BLaER1 (cell line): Measurements from ENCODE around the gene SLC16A8.
"Not testable (repeated sequence)": the region's sequence is repeated elsewhere in the genome, so short reads cannot be mapped to it uniquely, and the experiment has no call there.

Experiments
- H3K27ac ChIP-seq: shearing (Covaris generic); formaldehyde crosslinking; 2 replicates; pipeline ENCODE4 v1.8.1; 2022
- H3K27me3 ChIP-seq: shearing (Covaris generic); formaldehyde crosslinking; 2 replicates; pipeline ENCODE4 v1.8.1; 2022
- H3K36me3 ChIP-seq: shearing (Covaris generic); formaldehyde crosslinking; 2 replicates; pipeline ENCODE4 v1.8.1; 2022
- H3K4me1 ChIP-seq: shearing (Covaris generic); formaldehyde crosslinking; 2 replicates; pipeline ENCODE4 v1.8.1; 2022
- H3K4me2 ChIP-seq: shearing (Covaris generic); formaldehyde crosslinking; 2 replicates; pipeline ENCODE4 v1.8.1; 2022
- H3K4me3 ChIP-seq: shearing (Covaris generic); formaldehyde crosslinking; 2 replicates; pipeline ENCODE4 v1.8.1; 2022
- H3K9ac ChIP-seq: shearing (Covaris generic); formaldehyde crosslinking; 2 replicates; pipeline ENCODE4 v1.8.1; 2022
- H3K9me3 ChIP-seq: shearing (Covaris generic); formaldehyde crosslinking; 2 replicates; pipeline ENCODE4 v1.8.1; 2022
- H4K20me1 ChIP-seq: shearing (Covaris generic); formaldehyde crosslinking; 2 replicates; pipeline ENCODE4 v1.8.1; 2022
- Cebpa-rat ChIP-seq: shearing (Covaris generic); IDR thresholded peaks from 2 replicates; pipeline ENCODE4 v1.8.1; 2022

SLC16A8 gene

DNA sequence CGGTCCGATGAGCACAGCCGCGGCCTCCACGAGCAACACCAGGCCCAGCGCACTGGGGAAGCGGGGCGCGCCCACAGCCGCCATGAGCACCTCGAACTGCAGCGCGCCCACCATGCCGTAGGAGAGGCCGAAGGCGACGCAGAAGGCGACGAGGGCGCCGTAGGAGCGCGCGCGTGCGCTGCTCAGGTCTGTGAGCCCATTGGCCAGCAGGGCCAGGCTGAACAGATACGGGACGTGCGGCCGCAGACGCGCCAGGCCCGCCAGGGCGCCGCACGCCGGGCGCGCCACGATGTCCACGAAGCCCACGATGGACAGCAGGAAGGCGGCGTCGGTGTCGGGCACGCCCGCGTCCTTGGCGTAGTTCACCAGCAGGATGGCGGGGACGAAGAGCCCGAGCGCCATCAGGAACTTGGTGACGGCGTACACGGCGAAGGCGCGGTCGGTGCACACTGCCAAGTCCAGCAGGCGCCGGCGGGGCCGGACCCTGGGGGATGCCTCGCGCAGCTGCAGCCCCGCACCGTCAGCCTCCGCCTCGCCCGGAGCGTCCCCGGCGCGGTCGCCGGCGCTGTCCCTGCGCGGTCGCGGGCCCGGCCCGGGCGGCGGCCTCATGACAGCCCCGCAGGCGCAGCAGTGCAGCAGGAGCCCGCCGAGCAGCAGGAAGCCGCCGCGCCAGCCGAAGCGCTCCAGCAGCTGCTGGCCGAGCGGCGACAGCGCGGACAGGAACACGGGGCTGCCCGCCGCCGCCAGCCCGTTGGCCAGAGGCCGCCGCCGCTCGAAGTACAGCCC is 2.9 kb downstream of the SLC16A8 start:
- Histone ChIP-seq H4K20me1 (peaks cover 8% of the 10 kb centered on the region; the same call in 1 of the 2 replicates), H3K4me2 (peak overlapping the region; percentile 61), H3K27me3 (peaks cover 49% of the 10 kb centered on the region), H3K9me3 (no peaks in the 10 kb centered on the region), H3K27ac (no peak overlapping the region), H3K4me3 (peak overlapping the region; percentile 39), H3K36me3 (no peaks in the 10 kb centered on the region), H3K9ac (no peak overlapping the region), H3K4me1 (peaks cover 65% of the 10 kb centered on the region)
- TF ChIP-seq Cebpa-rat: no peak

DNA sequence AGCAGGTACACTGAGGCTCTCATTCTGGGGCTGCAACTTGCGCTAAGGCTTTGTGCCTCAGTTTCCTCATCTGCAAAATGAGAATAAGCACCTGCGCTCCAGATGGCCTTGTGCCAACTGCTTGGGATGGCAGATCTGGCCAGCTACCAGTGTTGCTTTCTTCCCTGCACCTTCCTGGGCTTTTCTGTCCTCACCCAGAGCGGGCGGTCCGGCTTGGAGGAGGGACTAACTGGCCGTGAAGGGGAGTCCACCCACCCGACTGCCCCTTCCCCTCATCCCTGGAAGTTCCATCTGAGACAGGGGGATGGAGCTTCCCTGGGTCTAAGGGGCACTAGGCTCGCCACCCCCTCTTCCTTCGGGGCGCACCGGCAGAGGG is 3.5 kb downstream of the SLC16A8 start:
- Histone ChIP-seq H3K9ac (no peak overlapping the region), H3K27ac (no peak overlapping the region), H3K9me3 (no peaks in the 10 kb centered on the region), H4K20me1 (peaks cover 8% of the 10 kb centered on the region; the same call in 1 of the 2 replicates), H3K4me2 (no peak overlapping the region; the same call in 1 of the 2 replicates), H3K27me3 (peaks cover 49% of the 10 kb centered on the region), H3K4me1 (peaks cover 71% of the 10 kb centered on the region), H3K4me3 (no peak overlapping the region), H3K36me3 (no peaks in the 10 kb centered on the region)
- TF ChIP-seq Cebpa-rat: no peak

- TF ChIP-seq Cebpa-rat: no peak
- Histone ChIP-seq H4K20me1 (peaks cover 8% of the 10 kb centered on the region; the same call in 1 of the 2 replicates), H3K9ac (no peak overlapping the region), H3K4me3 (no peak overlapping the region), H3K4me2 (0 out of 2 replicates have a peak overlapping the region, but pooled peaks have one; percentile 43), H3K4me1 (peaks cover 78% of the 10 kb centered on the region), H3K36me3 (no peaks in the 10 kb centered on the region), H3K27me3 (peaks cover 49% of the 10 kb centered on the region), H3K27ac (no peak overlapping the region), H3K9me3 (no peaks in the 10 kb centered on the region)
Measured at GRCh38 chr22:38079804-38080203, 4.2 kb downstream of the SLC16A8 start.

DNA sequence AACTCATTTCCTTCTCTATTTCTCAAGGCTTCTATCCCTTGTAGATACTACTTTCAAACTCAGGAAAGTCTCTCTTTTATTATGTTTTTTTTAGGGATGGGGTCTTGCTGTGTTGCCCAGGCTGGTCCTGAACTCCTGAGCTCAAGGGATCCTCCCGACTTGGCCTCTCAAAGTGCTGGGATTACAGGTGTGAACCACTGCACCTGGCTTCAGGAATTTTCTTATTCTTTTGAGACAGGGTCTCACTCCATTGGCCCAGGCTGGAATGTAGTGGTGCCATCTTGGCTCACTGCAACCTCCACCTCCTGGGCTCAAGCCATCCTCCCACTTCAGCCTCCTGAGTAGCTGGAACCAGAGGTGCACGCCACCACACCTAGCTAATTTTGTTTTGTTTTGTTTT is 4.8 kb downstream of the SLC16A8 start:
- H3K4me1 ChIP-seq: peaks cover 83% of the 10 kb centered on the region
- H3K36me3 ChIP-seq: not testable (repeated sequence)

DNA sequence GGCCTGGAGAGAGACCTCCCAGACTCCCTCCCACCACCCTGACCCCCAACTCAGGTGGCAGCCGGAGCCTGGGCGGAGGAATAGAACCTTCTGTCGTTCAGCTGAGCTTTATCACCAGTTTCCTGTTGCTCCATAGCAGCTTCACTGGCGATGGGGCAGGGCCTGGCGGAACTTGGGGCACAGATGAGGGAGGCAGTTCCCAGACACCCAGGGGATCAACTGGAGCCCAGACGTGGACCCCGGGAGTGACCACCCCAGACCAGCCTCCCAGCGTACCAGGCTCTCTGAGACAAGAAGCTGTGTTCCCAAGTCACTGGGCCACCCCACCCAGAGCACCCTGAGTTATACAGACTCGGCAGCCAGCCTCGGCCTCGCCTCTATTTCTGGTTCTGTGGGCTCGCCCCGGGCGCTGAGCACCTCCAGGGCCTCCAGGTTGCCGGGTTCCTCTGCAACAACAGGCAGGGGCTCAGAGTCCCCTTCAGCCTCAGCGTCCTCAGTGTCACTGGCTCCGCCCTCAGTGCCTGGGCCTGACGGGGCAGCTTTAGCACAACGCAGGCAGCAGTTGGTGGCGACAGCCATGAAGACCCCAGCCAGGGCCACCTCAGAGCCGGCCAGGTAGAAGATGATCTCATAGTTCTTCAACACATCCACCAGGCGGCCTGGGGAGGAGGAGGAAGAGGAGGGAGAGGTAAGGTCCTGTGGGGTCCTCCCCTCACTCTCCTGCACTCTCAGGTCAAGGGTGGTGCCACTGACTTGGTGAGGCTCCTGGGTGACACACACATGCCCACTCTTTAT is 5.7 kb downstream of the SLC16A8 start:
- no peaks in the 10 kb centered on the region for H3K9me3 ChIP-seq
- H3K27ac ChIP-seq: peak overlapping the region; percentile 22; the same call in 1 of the 2 replicates
- no peak overlapping the region for H3K9ac ChIP-seq
- H4K20me1 ChIP-seq: peaks cover 8% of the 10 kb centered on the region; the same call in 1 of the 2 replicates
- 0 out of 2 replicates have a peak, but pooled peaks cover under 1% of the 10 kb centered on the region for H3K36me3 ChIP-seq
- TF ChIP-seq Cebpa-rat: no peak
- peaks cover 41% of the 10 kb centered on the region for H3K27me3 ChIP-seq
- no peak overlapping the region for H3K4me3 ChIP-seq
- peak overlapping the region; percentile 43 for H3K4me2 ChIP-seq
- H3K4me1 ChIP-seq: peaks cover 92% of the 10 kb centered on the region

More for the DNA sequence above, 4.8 kb downstream of the SLC16A8 start:
- H3K9ac ChIP-seq, H3K27ac ChIP-seq, H3K9me3 ChIP-seq, H4K20me1 ChIP-seq, H3K4me3 ChIP-seq: not testable (repeated sequence)
- Histone ChIP-seq H3K4me2 (peak overlapping the region; percentile 43), H3K27me3 (peaks cover 49% of the 10 kb centered on the region)

GRCh38 chr22:38077595-38077994 is 6.4 kb downstream of the SLC16A8 start:
- H3K4me1 ChIP-seq: peaks cover 93% of the 10 kb centered on the region
- H3K9ac ChIP-seq: no peak overlapping the region
- H3K9me3 ChIP-seq: no peaks in the 10 kb centered on the region
- H3K36me3 ChIP-seq: 0 out of 2 replicates have a peak, but pooled peaks cover 3% of the 10 kb centered on the region
- H3K4me2 ChIP-seq: peak overlapping the region; percentile 43
- peaks cover 35% of the 10 kb centered on the region for H3K27me3 ChIP-seq
- peak overlapping the region; percentile 22; the same call in 1 of the 2 replicates for H3K27ac ChIP-seq
- H4K20me1 ChIP-seq: peaks cover 8% of the 10 kb centered on the region; the same call in 1 of the 2 replicates
- H3K4me3 ChIP-seq: no peak overlapping the region
- TF ChIP-seq Cebpa-rat: no peak

- 0 out of 2 replicates have a peak, but pooled peaks cover 3% of the 10 kb centered on the region for H3K36me3 ChIP-seq
- peaks cover 8% of the 10 kb centered on the region; the same call in 1 of the 2 replicates for H4K20me1 ChIP-seq
- H3K9ac ChIP-seq: no peak overlapping the region
- H3K4me3 ChIP-seq: no peak overlapping the region
- peak overlapping the region; percentile 43; the same call in 1 of the 2 replicates for H3K4me2 ChIP-seq
- H3K4me1 ChIP-seq: peaks cover 93% of the 10 kb centered on the region
- peaks cover 30% of the 10 kb centered on the region for H3K27me3 ChIP-seq
- no peaks in the 10 kb centered on the region for H3K9me3 ChIP-seq
- H3K27ac ChIP-seq: no peak overlapping the region
- no peak for TF ChIP-seq Cebpa-rat
Measured at GRCh38 chr22:38077096-38077495, 6.9 kb downstream of the SLC16A8 start.

DNA sequence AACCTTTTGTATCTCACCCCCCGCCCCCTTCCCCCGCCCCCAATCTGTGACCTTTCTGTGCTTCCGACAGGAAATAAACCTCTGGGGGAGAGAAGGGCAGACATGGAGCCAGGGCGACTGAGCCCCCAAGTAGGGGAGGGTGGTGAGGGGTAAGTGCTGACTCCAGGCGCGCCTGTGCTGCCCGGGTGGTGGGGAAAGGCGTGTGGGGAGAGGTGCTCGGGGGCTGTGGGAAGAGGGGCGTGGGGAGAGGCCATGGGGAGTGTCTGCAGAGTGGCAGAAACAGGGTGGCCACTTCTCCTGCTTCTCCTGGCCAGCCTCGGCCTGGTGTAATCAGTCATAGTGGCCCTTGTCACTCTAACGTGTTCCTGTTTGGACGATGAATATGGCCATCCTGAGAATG is 8.0 kb downstream of the SLC16A8 start:
- Histone ChIP-seq H3K9ac (no peak overlapping the region), H3K27ac (no peak overlapping the region; the same call in 1 of the 2 replicates), H3K27me3 (peaks cover 18% of the 10 kb centered on the region), H3K4me2 (peak overlapping the region; percentile 40), H3K9me3 (no peaks in the 10 kb centered on the region), H4K20me1 (no peaks in the 10 kb centered on the region), H3K36me3 (0 out of 2 replicates have a peak, but pooled peaks cover 3% of the 10 kb centered on the region), H3K4me1 (peaks cover 93% of the 10 kb centered on the region), H3K4me3 (no peak overlapping the region)
- no peak for TF ChIP-seq Cebpa-rat

GRCh38 chr22:38075105-38075825 is 8.7 kb downstream of the SLC16A8 start:
- Histone ChIP-seq H3K4me2 (peak overlapping the region; percentile 50), H3K27me3 (peaks cover 11% of the 10 kb centered on the region), H3K4me3 (no peak overlapping the region), H3K9me3 (no peaks in the 10 kb centered on the region), H3K36me3 (0 out of 2 replicates have a peak, but pooled peaks cover 3% of the 10 kb centered on the region), H3K9ac (peak overlapping the region; percentile 50; the same call in 1 of the 2 replicates), H4K20me1 (no peaks in the 10 kb centered on the region), H3K4me1 (peaks cover 93% of the 10 kb centered on the region), H3K27ac (peak overlapping the region; percentile 60)
- TF ChIP-seq Cebpa-rat: no peak
